Fibroblast of lung (primary cell): ENCODE results near the gene NHERF2.

Experiments used
- EZH2 ChIP-seq: IDR thresholded peaks from 2 replicates; pipeline ENCODE4 v1.5.1; 2012; ENCODE audit warnings: low read length, control low read depth, mild to moderate bottlenecking; ENCODE audit errors: missing control alignments
- TF ChIP-seq, protein P1 (sequence below), 2 donors: IDR thresholded peaks in 1 of 2; conservative IDR thresholded peaks in 1 of 2; 1 replicate in 1 of 2; 2 replicates in 1 of 2; pipeline ENCODE4 v1.5.1; 2011 to 2012; ENCODE audit warnings: low read length in 2 of 2, control low read depth in 1 of 2, inconsistent platforms in 1 of 2, low read depth in 1 of 2, mild to moderate bottlenecking in 1 of 2

DNA sequence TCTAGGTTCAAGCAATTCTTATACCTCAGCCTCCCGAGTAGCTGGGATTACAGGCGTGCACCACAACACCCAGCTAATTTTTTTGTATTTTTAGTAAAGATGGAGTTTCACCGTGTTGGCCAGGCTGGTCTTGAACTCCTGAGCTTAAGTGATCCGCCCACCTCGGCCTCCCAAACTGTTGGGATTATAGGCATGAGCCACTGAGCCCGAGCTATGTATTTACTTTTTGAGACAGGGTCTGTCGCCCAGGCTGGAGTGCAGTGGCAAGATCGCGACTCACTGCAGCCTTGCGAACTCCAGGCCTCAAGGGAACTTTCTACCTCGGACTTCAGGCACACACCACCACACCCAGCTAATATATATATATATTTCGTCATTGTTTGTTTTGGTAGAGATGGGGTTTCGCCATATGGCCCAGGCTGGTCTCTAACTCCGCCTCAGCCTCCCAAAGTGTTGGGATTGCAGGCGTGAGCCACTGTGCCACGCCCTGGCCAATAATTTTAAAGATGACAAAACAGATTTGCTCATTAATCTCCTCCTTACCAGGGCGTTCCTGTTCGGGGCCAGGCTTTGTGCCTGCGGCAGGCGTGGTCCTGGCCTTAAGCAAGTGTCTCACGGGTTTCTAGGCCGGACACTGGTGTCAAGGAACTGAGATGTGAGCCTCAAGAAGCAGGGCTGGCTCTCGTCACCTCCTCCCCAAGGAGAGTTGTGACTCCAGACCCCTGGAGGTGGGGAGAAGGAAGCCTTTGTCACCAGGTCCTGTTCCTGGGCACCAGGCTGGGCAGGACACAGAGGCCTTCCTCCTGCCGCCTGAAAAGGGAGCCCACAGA, 11.4 kb upstream of the NHERF2 start:
- TF ChIP-seq, protein P1, sequence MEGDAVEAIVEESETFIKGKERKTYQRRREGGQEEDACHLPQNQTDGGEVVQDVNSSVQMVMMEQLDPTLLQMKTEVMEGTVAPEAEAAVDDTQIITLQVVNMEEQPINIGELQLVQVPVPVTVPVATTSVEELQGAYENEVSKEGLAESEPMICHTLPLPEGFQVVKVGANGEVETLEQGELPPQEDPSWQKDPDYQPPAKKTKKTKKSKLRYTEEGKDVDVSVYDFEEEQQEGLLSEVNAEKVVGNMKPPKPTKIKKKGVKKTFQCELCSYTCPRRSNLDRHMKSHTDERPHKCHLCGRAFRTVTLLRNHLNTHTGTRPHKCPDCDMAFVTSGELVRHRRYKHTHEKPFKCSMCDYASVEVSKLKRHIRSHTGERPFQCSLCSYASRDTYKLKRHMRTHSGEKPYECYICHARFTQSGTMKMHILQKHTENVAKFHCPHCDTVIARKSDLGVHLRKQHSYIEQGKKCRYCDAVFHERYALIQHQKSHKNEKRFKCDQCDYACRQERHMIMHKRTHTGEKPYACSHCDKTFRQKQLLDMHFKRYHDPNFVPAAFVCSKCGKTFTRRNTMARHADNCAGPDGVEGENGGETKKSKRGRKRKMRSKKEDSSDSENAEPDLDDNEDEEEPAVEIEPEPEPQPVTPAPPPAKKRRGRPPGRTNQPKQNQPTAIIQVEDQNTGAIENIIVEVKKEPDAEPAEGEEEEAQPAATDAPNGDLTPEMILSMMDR (conservative IDR thresholded peaks at IDR 0.05 in 1 of 2, IDR thresholded peaks at IDR 0.05 in 1 of 2; ENCODE audit: low read depth in 1 of 2, low read length in 2 of 2): no peak
- TF ChIP-seq EZH2: no peak
